Sigmoid colon (tissue), 7 donors: Measurements from ENCODE around the gene ANKRD45. TPM values are rescaled to one million over a fixed set of nuclear protein-coding genes. Genes with fewer than 3 reads are reported as not detected.
"Not testable (repeated sequence)": the region's sequence is repeated elsewhere in the genome, so short reads cannot be mapped to it uniquely, and the experiment has no call there.

Experiments used
- DNase-seq: peaks from one replicate; pipeline ENCODE4 v3.0.0-alpha.2; 2019
- H3K27ac ChIP-seq, 4 donors: fragments of 200-600 bp; sonication (generic); one replicate each; pipeline ENCODE4 v1.5.1; 2016 to 2019; ENCODE audit warnings: mild to moderate bottlenecking in 1 of 4
- H3K27me3 ChIP-seq, 3 donors: fragments of 200-600 bp; sonication (generic); one replicate each; pipeline ENCODE4 v1.5.1; 2019; ENCODE audit warnings: mild to moderate bottlenecking in 1 of 3
- H3K36me3 ChIP-seq, 4 donors: fragments of 200-600 bp; sonication (generic); one replicate each; pipeline ENCODE4 v1.5.1; 2016 to 2019
- H3K4me1 ChIP-seq, 4 donors: fragments of 200-600 bp; sonication (generic); one replicate each; pipeline ENCODE4 v1.5.1; 2017 to 2019
- H3K4me3 ChIP-seq, 4 donors: fragments of 200-600 bp; sonication (generic); one replicate each; pipeline ENCODE4 v1.5.1; 2017 to 2019; ENCODE audit warnings: mild to moderate bottlenecking in 2 of 4, moderate library complexity in 1 of 4
- H3K9me3 ChIP-seq, 4 donors: fragments of 200-600 bp in 3 of 4; sonication (generic) in 3 of 4; one replicate each; pipeline versions ENCODE4 v1.5.1 to v1.6.1; 2013 to 2019
- CTCF ChIP-seq, 4 experiments: fragments of 450-650 bp in 3 of 4; fragments of 200-600 bp in 1 of 4; IDR thresholded peaks; one replicate each; pipeline ENCODE4 v1.5.1; 2016 to 2019; ENCODE audit warnings: antibody characterized with exemption in 4 of 4, mild to moderate bottlenecking in 3 of 4, moderate library complexity in 2 of 4
- EP300 ChIP-seq, 4 donors: sonication (generic); formaldehyde crosslinking; IDR thresholded peaks; one replicate each; pipeline ENCODE4 v1.6.1; 2017; ENCODE audit warnings: antibody characterized with exemption in 4 of 4
- POLR2A ChIP-seq, 2 donors: fragments of 450-650 bp; IDR thresholded peaks; one replicate each; pipeline ENCODE4 v1.6.1; 2016; ENCODE audit warnings: antibody characterized with exemption in 2 of 2, mild to moderate bottlenecking in 2 of 2, moderate library complexity in 2 of 2
- POLR2AphosphoS5 ChIP-seq, 4 donors: sonication (generic); formaldehyde crosslinking; IDR thresholded peaks; one replicate each; pipeline ENCODE4 v1.6.1; 2017; ENCODE audit warnings: antibody characterized with exemption in 4 of 4
- WGBS, 2 donors: extraction: QIAGEN DNeasy Blood & Tissue Kit; methylation state at CpG; one replicate each; pipeline ENCODE4 v1.1.7; 2013; 5-methylcytosine and 5-hydroxymethylcytosine counted together
- intact Hi-C: fragments of 100-400 bp; cut with DNase I; formaldehyde crosslinking; loops from one replicate; pipeline ENCODE4 v1.15.1; 2023
- polyA plus RNA-seq, 3 donors: library from polyadenylated mRNA; stranded (reverse); fragments of 200-250 nt; gene quantifications; one replicate each; pipeline ENCODE4 v1.2.3, GENCODE V29; 2013
- total RNA-seq, 4 donors: library from RNA; depleted of rRNA; stranded (reverse); fragments of >200 nt; gene quantifications; one replicate each; pipeline ENCODE4 v1.1.0, GENCODE V29; 2016
- donor health status: healthy with polysubstance abuse.
- donor health status: Bipolar disorder and iron deficiency.
- donor health status: healthy.

The ANKRD45 gene
- total and polyA plus RNA-seq, 7 donors, result 0.27 to 0.92 (median 0.41) TPM; not detected in 2

- H3K4me1 ChIP-seq, result peaks cover 0 to 27% (median 19%) of the 10 kb centered on the region in 4 donors
- no peak for DNase-seq
- intact Hi-C loops, result loop anchor here (1.0 to 2.0 kb wide), 3 partner anchors 110 to 284 kb away; partner anchors contain the start of genes CENPL and DARS2
- H3K27ac ChIP-seq, result peak overlapping the region; percentile 87 to 94 (median 94)
- H3K27me3 ChIP-seq, result peaks cover 0 to 14% (median 0%) of the 10 kb centered on the region in 3 donors
- H3K4me3 ChIP-seq, result peak overlapping the region; percentile 60 to 82 (median 70)
- TF ChIP-seq POLR2AphosphoS5 (IDR thresholded peaks at IDR 0.05) (no peak), CTCF (IDR thresholded peaks at IDR 0.05) (no peak), POLR2A (IDR thresholded peaks at IDR 0.05) (no peak), EP300 (IDR thresholded peaks at IDR 0.05) (no peak)
- WGBS, 2 donors, result 57 to 62% methylated on average over 3 of the region's 3 CpGs
- H3K9me3 ChIP-seq, result no peaks in the 10 kb centered on the region
- no peaks in the 10 kb centered on the region for H3K36me3 ChIP-seq
Observed at GRCh38 chr1:173714441-173714758, 44.7 kb upstream of the ANKRD45 start.

GRCh38 chr1:173708787-173709186, 39.1 kb upstream of the ANKRD45 start:
- WGBS, 2 donors, result 59 to 88% methylated on average over 2 of the region's 2 CpGs

DNA sequence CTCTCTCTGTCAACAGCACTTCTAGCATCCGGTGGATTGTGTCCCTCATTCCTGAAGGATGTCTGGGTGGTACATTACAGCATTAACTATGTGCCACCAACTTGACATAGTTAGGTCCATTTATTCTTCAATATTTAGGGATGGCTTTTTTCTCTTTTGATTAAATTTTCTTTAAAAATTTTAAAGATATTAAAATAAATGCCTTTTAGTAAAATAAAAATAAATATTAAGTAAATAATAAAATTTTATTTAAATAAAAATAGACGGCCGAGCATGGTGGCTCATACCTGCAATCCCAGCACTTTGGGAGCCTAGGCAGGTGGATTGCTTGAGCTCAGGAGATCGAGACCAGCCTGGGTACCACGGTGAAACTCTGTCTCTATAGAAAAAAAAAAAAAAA, 35.5 kb upstream of the ANKRD45 start:
- no peaks in the 10 kb centered on the region for H3K36me3 ChIP-seq
- WGBS, 2 donors, result 76 to 77% methylated on average over 5 of the region's 5 CpGs
- H3K4me1 ChIP-seq, result no peaks in the 10 kb centered on the region
- H3K9me3 ChIP-seq, result no peaks in the 10 kb centered on the region
- DNase-seq, result no peak
- no peak overlapping the region for H3K27ac ChIP-seq
- TF ChIP-seq CTCF (IDR thresholded peaks at IDR 0.05) (no peak), POLR2A (IDR thresholded peaks at IDR 0.05) (no peak), EP300 (IDR thresholded peaks at IDR 0.05) (no peak), POLR2AphosphoS5 (IDR thresholded peaks at IDR 0.05) (no peak)
- intact Hi-C loops, result no loop called here
- H3K27me3 ChIP-seq, result peaks cover 0 to 1% (median 0%) of the 10 kb centered on the region in 3 donors
- H3K4me3 ChIP-seq, result no peak overlapping the region

More at GRCh38 chr1:173708787-173709186, 39.1 kb upstream of the ANKRD45 start:
- intact Hi-C loops, result no loop called here
- DNase-seq, result no peak
- Histone ChIP-seq H3K27me3 (peaks cover 0 to 14% (median 0%) of the 10 kb centered on the region in 3 donors), H3K4me3 (no peak overlapping the region), H3K4me1 (no peaks in the 10 kb centered on the region), H3K27ac (no peak overlapping the region), H3K36me3 (no peaks in the 10 kb centered on the region), H3K9me3 (no peaks in the 10 kb centered on the region)
- TF ChIP-seq POLR2AphosphoS5 (IDR thresholded peaks at IDR 0.05), result no peak
- TF ChIP-seq EP300 (IDR thresholded peaks at IDR 0.05), result no peak
- no peak for TF ChIP-seq POLR2A (IDR thresholded peaks at IDR 0.05)
- TF ChIP-seq CTCF (IDR thresholded peaks at IDR 0.05), result no peak

GRCh38 chr1:173702736-173703135, 33.1 kb upstream of the ANKRD45 start:
- intact Hi-C loops, result no loop called here
- 79 to 90% methylated on average over 1 of the region's 1 CpG for WGBS, 2 donors

DNA sequence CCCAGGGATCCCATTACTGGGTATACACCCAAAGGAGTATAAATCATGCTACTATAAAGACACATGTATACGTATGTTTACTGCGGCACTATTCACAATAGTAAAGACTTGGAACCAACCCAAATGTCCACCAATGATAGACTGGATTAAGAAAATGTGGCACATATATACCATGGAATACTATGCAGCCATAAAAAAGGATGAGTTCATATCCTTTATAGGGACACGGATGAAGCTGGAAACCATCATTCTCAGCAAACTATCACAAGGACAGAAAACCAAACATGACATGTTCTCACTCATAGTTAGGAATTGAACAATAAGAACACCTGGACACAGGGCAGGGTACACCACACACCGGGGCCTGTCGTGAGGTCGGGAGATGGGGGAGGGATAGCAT, 31.6 kb upstream of the ANKRD45 start:
- H3K36me3 ChIP-seq, intact Hi-C loops, DNase-seq, H3K27ac ChIP-seq, H3K4me1 ChIP-seq, H3K27me3 ChIP-seq, H3K4me3 ChIP-seq, H3K9me3 ChIP-seq: not testable (repeated sequence)
- WGBS, 2 donors, result 94% methylated on average over 6 of the region's 6 CpGs

More at GRCh38 chr1:173702736-173703135, 33.1 kb upstream of the ANKRD45 start:
- Histone ChIP-seq H3K27me3 (no peaks in the 10 kb centered on the region), H3K36me3 (no peaks in the 10 kb centered on the region), H3K9me3 (no peaks in the 10 kb centered on the region), H3K4me3 (no peak overlapping the region), H3K27ac (no peak overlapping the region), H3K4me1 (no peaks in the 10 kb centered on the region)
- no peak for DNase-seq
- TF ChIP-seq EP300 (IDR thresholded peaks at IDR 0.05) (no peak), POLR2AphosphoS5 (IDR thresholded peaks at IDR 0.05) (no peak), POLR2A (IDR thresholded peaks at IDR 0.05) (no peak), CTCF (IDR thresholded peaks at IDR 0.05) (no peak)
